Right renal cortex interstitium (tissue), 3 donors: Measurements from ENCODE around the gene HNMT. TPM values are rescaled to one million over a fixed set of nuclear protein-coding genes. Genes with fewer than 3 reads are reported as not detected.
"Not testable (repeated sequence)": the region's sequence is repeated elsewhere in the genome, so short reads cannot be mapped to it uniquely, and the experiment has no call there.

Experiments
- DNase-seq, 3 donors: peaks; one replicate each; pipeline ENCODE4 v3.0.0-alpha.2; 2013; ENCODE audit warnings: low read depth in 3 of 3, low spot score in 2 of 3
- polyA plus RNA-seq, 3 donors: library from polyadenylated mRNA; unstranded; fragments of 120-200 nt; gene quantifications; one replicate each; pipeline ENCODE4 v1.2.1, GENCODE V29; 2013; ENCODE audit not compliant: insufficient read length in 3 of 3

The HNMT gene
- 10 to 100 TPM; 66.9 to 84.9 (median 70.9) TPM for polyA plus RNA-seq

DNA sequence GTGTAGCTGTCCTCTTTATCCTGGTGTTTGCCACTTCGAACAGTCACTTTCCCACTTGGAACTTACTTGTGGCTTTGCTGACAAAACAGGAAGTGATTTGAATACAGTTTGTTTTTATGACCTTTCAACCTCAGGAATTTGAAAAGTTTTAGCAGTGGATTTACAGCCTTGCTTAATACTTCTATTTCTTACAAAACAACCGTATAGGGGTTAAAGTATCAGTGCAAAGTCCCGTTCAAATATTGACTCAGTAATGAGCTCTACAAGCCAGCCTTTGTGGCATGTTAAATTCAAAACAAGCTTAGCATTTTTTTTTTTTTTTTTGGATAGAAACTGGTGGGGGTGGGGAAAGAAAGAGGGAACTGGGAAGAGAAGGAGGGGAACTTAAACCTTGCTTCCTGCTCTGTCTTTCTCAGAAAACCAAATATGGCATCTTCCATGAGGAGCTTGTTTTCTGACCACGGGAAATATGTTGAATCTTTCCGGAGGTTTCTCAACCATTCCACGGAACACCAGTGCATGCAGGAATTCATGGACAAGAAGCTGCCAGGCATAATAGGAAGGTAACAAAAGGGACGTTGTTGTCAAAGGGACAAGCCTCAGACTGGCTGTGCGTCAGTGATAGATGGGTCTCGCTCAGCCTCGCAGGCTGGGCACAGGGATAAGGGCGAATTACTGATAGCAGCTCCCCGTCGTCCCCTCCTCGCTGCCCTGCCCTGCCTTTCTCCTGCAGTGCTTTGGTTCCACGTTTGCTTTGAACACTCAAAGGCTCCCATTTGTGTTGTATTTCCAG, at the start of gene HNMT:
TSS of gene HNMT (plus strand) at position 408 of the 793 bp plus-strand sequence. CDS start at position 427, 19 bp downstream.
- peak in 2 of 3 donors; percentile 45 to 68 for DNase-seq

DNA sequence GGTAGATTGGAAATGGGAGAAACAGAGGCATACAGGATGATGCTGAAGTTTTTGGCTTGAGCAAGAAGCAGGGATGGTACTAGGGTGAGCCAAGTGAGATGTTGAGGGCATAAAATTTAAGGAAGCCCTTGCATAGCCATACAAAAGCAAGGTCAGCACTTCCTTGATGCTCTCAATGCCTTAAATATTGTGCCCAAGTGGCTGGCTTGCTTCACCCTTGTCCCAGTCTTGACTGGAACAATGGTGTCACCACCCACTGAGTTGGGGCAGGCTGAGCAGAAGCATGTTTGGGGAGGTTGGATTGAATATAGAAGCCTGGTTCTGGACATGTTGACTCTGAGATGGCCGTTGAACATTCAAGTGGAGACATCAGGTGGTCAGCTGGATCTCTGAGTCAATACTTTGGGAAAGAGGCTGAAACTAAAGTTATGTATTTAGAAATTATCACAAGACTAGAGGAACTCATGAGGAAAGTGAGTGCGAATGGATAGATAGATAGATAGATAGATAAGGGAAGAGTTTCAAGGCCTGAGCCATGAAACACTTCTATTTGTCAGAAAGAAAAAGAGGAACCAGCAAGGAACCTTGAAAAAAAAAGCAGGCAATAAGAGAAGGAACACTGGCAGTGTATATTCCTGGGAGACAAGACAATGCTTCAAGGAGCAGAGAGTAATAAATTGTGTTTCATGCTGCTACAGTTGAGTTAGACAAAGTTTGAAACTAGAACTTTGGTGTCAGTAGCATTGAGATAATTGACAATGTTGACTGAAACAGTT, 43.0 kb upstream of the HNMT start:
- no peak for DNase-seq

DNA sequence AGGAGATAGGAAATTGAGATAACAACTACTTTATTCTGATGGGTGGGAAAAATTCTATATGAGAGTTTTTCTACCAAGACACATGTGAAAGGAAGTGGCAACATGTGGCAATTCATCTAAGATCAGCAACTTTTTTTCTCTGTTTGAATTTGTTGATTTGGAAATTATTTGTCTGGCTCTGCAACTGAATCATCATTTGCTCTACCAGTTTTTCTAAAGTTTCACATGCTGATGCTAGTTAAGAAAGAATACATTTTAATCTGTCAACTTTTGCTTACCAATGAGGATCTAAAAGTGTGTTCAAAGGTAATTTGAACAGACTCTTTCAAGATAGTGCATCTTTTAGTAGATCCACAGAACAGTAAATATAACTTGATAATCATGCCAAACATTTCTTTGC, 42.1 kb upstream of the HNMT start:
- not testable (repeated sequence) for DNase-seq

DNA sequence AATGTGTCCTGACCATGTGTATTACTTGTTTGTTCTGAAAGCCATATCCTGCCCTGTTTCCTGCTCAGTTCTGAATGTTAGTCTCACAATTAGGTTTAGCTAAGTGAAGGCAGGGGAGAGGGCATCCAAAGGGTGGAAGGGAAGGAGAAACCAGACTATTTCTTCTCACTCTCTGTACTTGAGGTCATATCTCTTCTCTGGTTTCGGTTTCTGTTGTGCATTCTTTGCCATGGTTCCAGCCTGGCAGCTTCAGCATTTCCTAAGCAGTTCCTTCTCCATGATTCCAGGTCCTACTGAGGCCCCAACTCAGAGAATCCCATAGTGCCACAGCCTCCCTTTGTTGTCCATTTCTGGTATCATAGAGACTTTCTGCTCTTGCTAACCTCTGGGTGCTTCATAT, 40.3 kb upstream of the HNMT start:
- DNase-seq, result no peak

DNA sequence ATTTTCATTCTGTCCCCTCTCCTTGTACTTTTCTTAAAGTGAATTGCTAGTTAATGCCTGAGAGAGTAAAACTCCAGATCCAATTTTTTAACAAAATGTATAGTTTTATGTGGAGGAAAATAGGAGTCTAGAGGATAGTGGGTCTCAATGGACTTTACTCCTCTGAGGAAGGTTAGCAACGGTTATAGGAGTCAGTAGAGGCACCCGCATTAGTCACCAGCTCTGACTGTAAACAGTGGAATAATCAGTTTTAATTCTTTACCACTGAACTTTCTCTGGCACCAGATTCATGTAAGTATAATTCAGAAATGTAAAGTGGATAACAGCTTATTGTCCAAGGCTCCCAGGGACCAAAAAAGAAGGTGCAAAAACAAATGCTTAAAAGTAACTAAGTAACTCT, 38.7 kb upstream of the HNMT start:
- DNase-seq, result no peak

DNA sequence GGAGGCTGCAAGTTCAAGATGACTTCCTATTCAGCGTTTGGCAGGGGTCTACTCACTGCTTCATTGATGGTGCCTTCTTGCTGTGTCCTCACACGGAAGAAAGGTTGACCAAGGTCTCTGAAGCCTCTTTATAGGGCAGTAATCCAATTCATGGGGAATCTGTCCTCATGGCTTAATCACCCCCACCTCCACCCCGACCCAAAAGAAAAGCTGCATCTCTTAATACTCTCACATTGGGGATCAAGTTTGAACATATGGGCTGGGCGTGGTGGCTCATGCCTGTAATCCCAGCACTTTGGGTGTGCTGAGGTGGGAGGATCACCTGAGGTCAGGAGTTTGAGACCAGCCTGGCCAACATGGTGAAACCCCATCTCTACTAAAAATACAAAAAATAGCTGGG, 36.4 kb upstream of the HNMT start:
- DNase-seq, result no peak

DNA sequence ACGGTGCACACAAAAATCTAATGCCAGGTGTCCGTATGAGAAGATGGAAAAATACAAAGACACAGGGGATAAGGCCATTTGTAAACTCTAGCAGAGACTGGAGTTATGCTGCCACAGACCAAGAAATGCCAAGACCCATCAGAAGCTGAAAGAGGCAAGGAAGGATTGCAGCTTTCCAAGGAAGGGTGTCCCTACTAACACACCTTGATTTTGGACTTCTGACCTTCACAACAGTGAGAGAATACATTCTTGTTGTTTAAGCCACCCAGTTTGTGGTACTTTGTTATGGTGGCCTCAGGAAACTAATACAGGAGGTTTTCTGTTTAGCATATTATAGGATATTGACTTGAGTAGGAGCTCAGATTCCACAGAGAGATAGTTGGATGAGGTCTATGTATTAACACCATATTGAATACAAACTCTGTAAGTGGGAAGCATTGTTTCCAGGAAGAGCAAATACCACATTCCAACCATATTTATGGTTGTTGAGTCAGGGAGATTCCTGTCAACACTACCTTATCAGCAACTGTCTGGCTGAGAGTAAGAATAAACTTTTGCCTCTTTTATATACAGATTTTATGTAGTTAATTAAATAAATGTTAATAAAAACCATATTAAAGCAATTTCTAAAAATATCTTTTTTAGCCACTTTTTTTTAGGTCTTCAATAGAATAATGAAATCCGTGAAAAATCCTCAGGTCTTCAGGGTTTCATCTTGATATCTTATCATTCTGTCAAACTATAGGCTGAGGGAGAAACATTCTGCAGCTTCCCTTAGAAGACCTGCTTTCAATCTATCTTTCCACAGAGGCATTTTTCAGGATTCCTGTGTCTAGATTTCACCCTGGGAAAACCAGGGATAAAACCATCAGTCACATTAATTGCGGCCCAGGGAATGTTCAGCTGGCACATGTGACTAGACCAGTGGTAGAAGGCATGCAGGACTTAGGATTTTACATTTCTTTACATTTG, 35.4 kb upstream of the HNMT start:
- no peak for DNase-seq

DNA sequence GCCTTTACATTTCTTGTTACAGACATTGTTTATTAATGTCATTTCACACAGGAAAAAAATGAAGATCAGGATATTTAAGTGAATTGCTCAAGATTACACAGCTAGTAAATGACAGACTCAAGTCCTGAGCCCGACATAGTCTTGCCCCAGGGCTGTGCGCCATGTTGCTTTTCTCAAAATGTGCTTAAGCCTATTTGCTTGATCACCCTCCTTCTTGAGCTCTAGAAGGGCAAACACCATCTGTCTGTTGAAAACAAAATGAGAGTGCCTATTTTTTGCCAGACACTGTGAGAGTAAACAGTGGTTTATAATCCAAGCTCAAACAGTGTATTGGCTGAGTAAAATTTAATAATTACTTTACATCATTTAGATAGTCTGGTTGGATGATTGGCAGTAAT, 34.8 kb upstream of the HNMT start:
- no peak for DNase-seq

DNA sequence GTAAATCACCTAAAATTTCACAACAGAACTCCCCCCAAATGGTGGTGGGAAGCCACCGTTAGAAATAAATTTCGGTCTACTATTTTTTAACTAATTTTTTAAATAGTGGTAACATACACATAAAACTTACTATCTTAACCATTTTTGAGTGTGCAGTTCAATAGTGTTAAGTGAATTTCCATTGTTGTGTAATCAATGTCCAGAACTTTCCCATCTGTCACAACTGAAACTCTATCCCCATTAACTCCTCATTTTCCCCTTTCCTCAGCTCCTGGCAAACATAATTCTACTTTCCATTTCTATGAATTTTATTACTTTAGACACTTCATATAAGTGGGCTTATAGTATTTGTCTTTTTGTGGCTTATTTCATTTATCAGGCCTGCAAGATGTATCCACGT, 34.1 kb upstream of the HNMT start:
- no peak for DNase-seq

DNA sequence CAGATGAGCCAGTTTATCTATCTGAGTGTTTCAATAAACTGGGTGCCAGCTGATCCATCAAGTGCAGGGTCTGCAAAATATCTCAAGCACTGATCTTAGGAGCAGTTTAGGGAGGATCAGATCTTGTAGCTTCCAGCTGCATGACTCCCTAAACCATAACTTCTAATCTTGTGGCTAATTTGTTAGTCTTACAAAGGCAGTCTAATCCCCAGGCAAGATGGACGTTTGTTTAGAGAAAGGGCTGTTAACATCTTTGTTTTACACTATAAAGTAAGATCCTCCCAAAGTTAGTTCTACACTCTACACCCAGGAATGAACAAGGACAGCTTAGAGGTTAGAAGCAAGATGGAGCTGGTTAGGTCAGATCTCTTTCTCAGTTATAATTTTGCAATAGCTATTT, 28.7 kb upstream of the HNMT start:
- DNase-seq, result no peak

DNA sequence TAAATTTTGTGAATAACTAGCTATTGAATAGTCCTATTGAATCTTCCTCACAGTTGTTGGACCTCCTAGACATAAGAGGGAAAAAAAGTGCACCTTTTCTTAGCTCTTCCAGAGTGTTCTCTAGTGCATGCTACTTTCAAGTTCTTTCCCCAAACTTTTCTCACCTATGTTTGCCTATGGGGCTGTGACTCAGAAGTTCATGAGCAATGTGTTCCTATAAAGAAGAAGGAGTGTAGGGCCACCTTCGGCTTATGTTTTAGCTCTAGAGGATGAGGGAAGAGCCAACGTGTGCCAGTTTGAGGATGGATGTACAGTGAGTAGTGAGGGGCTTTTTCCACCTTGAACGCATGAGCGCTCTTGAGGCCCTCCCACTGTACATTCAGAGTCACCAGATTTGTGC, 27.0 kb upstream of the HNMT start:
- no peak for DNase-seq

DNA sequence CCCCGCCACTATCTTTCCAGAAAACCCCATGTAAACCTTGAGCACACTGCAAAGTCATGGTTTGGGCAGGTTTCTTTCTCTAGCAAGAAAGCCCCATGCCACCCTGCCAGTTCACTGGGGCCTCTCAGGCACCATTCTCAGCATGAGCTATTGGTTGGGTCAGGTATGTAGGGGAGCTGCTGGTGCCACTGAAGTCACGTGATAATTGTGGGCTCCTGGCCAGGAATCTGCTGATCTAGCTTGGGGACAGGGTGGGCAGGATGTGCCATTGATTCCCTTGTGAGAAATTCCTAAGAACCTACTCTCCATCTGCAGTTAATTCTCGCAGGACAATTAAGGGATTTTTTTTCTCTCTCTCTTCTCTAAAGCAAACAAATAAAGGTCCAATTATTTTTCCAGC, 26.5 kb upstream of the HNMT start:
- no peak for DNase-seq

DNA sequence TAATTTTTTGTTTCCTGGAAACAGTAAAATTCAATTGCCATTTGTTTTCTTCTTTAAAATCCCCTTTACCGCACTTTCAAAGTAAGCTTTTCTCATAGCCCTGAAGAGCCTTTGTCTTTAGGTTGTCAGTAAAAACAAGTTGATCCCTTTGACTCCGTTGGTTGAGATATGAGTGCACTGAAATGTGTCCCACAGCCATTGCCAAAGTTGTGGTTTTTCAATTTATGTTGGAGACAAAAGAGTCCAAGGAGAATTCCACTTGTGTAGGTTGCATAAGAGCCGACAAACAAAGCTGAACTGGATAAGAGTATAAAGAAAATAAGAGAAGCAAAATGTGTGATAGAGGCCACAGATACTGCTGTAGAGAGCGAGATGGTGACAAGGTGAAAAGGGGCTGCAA, 26.1 kb upstream of the HNMT start:
- no peak for DNase-seq

DNA sequence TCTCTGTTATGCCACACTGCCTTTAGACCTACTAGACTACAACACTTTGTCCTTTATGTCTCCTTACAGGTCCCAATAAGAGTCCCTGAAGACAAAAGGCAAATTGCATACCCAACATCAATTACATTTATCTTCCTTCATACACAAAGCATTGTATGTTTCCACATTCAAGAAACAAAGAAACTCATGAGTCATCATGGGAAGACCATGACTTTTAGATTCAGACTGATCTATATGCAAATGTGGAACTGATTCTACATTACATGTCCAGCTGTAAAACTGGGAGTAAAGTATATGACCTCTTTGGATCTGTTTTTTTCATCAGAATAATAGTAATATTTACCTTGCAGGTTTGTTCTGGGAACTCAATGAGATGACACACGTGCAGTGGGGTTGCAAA, 25.2 kb upstream of the HNMT start:
- DNase-seq, result no peak

DNA sequence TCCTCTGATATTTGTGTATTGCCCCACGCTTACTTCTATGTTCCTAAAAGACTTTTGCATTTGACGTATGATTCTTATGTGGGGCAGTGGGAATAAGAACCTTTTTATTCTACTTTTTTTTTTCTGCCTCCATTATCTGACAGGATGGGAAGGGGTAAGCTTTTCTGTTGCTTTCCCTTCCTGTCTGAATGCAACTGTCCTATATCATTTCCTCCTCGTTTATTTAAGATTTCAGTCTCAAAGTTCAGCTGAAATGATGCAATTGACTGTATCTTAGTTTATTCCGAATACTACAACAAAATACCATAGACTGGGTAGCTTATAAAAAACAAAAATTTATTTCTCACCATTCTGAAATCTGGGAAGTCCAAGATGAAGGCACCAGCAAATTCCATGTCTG, 24.1 kb upstream of the HNMT start:
- DNase-seq, result no peak

DNA sequence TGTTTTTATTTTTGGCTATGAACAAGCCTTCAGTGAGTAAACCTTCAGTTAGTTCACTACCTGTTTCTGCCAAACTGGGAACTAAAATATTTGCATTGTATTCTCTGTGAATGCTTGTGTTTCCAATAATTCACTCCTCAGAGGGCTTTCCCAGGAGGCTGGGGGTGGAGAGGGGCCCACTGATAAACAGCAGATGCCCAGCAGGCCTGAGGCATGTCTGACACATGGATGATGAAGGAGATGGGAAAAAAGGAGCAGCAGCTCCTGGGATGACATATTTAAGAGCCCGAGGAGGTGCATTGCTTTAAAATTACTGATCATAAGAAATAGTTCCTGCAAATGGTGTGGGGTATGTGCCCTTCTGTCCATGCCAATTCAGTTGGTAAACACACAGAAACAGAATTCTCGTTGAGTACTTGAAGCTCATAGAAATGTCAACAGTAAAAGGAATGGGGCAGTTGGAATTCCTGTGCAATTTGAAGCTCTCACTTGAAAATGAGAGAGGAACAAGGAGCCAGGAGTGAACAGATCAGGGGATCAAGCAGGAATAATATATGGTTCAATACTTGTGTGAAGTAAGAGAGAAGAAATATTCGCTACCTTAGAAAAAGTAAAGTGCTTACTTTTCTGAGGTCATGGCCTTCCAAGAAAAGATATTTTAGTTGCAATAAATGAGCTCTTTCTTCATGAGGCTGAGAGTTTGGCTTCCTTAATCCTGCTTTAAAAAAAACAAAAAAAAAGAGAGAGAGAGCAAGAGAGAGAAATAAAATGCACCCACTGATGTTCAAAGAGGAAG, 22.0 kb upstream of the HNMT start:
- DNase-seq, result no peak

DNA sequence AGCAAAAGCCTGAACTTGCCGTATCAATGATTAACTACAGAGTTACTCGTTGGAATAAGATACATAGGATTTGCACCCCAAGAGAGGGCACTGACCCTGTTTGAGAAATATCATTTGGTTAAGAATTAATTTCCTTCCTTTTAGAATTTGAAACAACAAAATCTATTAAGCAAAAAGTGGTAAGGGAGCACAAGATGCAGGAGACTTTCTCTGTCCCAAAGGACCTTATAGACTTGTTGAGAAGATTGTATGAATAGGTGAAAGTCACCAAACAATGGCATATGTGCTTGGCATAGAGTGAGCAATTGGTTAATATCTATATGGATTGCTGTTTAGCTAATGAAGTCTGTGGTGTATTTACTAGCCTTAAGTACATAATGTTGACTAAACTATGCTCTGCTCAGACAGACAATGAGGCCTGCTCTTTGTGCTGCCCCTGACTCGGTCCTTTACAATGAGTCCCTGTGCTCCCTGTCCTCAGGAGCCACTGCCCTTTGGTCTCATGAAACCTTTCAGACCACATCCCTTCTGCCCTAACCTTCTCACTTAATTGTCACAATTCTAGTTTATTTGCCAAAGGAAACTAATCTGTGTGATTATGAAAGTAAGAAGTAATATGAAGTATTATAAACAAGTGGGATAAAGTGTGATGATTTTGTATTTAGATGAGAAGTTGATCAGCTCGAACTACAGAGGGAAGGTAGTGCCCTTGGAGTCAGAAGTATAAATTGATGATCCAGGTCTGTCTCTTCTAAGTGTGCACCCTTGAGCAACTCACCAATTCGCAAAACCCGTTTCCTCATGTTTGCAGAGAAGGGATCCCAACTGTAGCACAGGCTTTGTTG, 21.2 kb upstream of the HNMT start:
- DNase-seq, result no peak

DNA sequence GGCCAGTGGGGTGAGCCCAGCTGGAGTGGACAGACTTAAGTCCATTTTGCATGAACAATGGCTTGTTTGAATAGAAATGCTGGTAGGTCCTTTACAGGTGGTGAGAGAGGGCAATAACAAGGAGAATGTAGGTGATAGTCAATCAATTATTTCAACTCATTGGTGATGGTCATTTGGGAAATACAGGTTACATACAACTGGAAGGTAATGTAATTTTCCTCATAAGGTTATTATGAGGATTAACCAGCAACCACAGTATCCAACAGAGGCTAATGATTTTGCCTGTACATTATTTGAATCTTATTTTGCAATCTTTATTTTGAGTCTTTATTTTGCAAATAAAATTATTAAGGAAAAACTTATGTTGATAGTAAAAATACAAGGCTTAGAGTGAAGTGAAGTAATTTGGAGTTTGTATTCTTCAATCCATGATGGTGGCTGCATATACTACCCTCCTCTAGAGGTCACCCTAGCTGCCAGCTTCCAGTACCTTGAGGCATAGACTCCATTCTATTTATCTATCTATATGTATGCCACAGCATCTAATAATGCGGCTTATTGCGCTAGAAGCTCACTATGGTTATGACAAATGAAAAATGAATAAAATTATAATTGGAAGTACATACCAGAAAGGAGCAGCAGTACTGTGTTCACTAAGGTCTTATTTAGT, 20.5 kb upstream of the HNMT start:
- no peak for DNase-seq

DNA sequence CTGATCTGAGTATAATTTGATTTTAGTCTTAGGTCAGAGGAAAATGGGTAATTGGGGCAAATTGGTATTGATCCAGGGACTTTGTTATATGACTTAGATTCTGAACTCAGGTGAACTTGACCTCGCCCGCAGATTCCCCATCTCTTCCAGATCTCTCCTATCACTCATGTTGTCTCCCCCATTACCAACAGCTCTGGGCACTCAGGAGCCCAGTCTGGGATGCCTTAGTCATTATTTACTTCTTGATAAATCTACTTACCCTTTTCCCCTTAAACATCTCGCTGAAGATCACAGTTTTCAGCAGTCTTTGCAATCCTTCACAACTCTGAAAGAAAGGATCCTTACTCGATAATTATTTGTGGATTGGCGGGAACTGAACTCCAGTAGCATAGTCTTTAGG, 19.6 kb upstream of the HNMT start:
- no peak for DNase-seq
